Smooth muscle cell (in vitro differentiated cells): ENCODE measurements around the gene EGF. TPM values are rescaled to one million over a fixed set of nuclear protein-coding genes. Genes with fewer than 3 reads are reported as not detected.

Source experiments
- DNase-seq: peaks from one replicate; lab custom pipeline; 2025; ENCODE audit not compliant: unreplicated experiment; lab: John Stamatoyannopoulos, UW
- H2AFZ ChIP-seq: fragments of 200-600 bp; sonication (generic); 2 replicates; pipeline ENCODE4 v1.6.0; 2016; ENCODE audit warnings: antibody characterized with exemption, low read depth, mild to moderate bottlenecking
- H3F3A ChIP-seq: fragments of 200-600 bp; sonication (generic); 2 replicates; pipeline ENCODE4 v1.6.0; 2017; ENCODE audit warnings: antibody characterized with exemption, low read depth
- H3K27ac ChIP-seq: fragments of 200-600 bp; sonication (generic); 2 replicates; pipeline ENCODE4 v1.5.1; 2016; ENCODE audit warnings: low read depth, mild to moderate bottlenecking
- H3K27me3 ChIP-seq: fragments of 200-600 bp; sonication (generic); 2 replicates; pipeline ENCODE4 v1.6.1; 2016; ENCODE audit warnings: low read depth, mild to moderate bottlenecking
- H3K36me3 ChIP-seq: fragments of 200-600 bp; sonication (generic); 2 replicates; pipeline ENCODE4 v1.5.1; 2016; ENCODE audit warnings: low read depth
- H3K4me1 ChIP-seq: fragments of 200-600 bp; sonication (generic); 2 replicates; pipeline ENCODE4 v1.5.1; 2016; ENCODE audit warnings: low read depth
- H3K4me2 ChIP-seq: fragments of 200-600 bp; sonication (generic); 2 replicates; pipeline ENCODE4 v1.6.0; 2016; ENCODE audit warnings: mild to moderate bottlenecking
- H3K4me3 ChIP-seq: fragments of 200-600 bp; sonication (generic); 2 replicates; pipeline ENCODE4 v1.5.1; 2016; ENCODE audit warnings: mild to moderate bottlenecking
- H3K79me2 ChIP-seq: fragments of 200-600 bp; sonication (generic); 2 replicates; pipeline ENCODE4 v1.6.0; 2016; ENCODE audit warnings: low read depth, mild to moderate bottlenecking
- H3K9ac ChIP-seq: fragments of 200-600 bp; sonication (generic); 2 replicates; pipeline ENCODE4 v1.6.0; 2016; ENCODE audit warnings: low read depth
- H3K9me3 ChIP-seq: fragments of 200-600 bp; sonication (generic); replicated peaks from 2 replicates; pipeline ENCODE4 v1.5.1; 2016; ENCODE audit warnings: low read depth
- H4K20me1 ChIP-seq: fragments of 200-600 bp; sonication (generic); 2 replicates; pipeline ENCODE4 v1.6.0; 2016; ENCODE audit warnings: low read depth
- CTCF ChIP-seq: fragments of 200-600 bp; sonication (generic); IDR thresholded peaks from 2 replicates; pipeline ENCODE4 v1.5.1; 2017; ENCODE audit warnings: borderline replicate concordance, mild to moderate bottlenecking, antibody characterized with exemption; ENCODE audit not compliant: insufficient read depth, poor library complexity, severe bottlenecking
- WGBS: methylation state at CpG from one replicate; pipeline ENCODE4 v1.1.7; 2016; ENCODE audit warnings: low lambda C conversion rate; 5-methylcytosine and 5-hydroxymethylcytosine counted together
- polyA plus RNA-seq: library from polyadenylated mRNA; unstranded; fragments of >200 nt; fragmentation: Nextera tagmentation; extraction: Ambion mirVana; gene quantifications from 2 replicates; pipeline ENCODE4 v1.2.1, GENCODE V29; 2016
- total RNA-seq: library from RNA; depleted of rRNA; stranded (reverse); fragments of >200 nt; gene quantifications from 2 replicates; pipeline ENCODE4 v1.2.3, GENCODE V29; 2014

Gene EGF
- total and polyA plus RNA-seq, 2 experiments from 2014 or later: 0.72 to 15.2 TPM

- H4K20me1 ChIP-seq: no peaks in the 10 kb centered on the region
- 89% methylated on average over 4 of the region's 4 CpGs for WGBS
- no peak overlapping the region for H3K4me2 ChIP-seq
- no peaks in the 10 kb centered on the region for H3K4me1 ChIP-seq
- H3K4me3 ChIP-seq: no peak overlapping the region
- H3K36me3 ChIP-seq: no peaks in the 10 kb centered on the region
- H3F3A ChIP-seq: no peaks in the 10 kb centered on the region
- no peak overlapping the region for H3K9ac ChIP-seq
- TF ChIP-seq CTCF: no peak
- DNase-seq: no peak
- H2AFZ ChIP-seq: no peak overlapping the region
- H3K79me2 ChIP-seq: no peaks in the 10 kb centered on the region
- H3K27ac ChIP-seq: no peak overlapping the region
- H3K9me3 ChIP-seq: no peaks in the 10 kb centered on the region
- H3K27me3 ChIP-seq: no peaks in the 10 kb centered on the region
Observed at GRCh38 chr4:110010797-110011196, 98.1 kb downstream of the EGF start.

GRCh38 chr4:110012917-110013316 lies 100.2 kb downstream of the EGF start:
- H3K27me3 ChIP-seq: no peaks in the 10 kb centered on the region
- no peaks in the 10 kb centered on the region for H3K36me3 ChIP-seq
- H3K79me2 ChIP-seq: no peaks in the 10 kb centered on the region
- no peaks in the 10 kb centered on the region for H3K9me3 ChIP-seq
- no peak overlapping the region for H3K4me3 ChIP-seq
- no peak overlapping the region for H2AFZ ChIP-seq
- 100% methylated on average over 1 of the region's 1 CpG for WGBS
- no peaks in the 10 kb centered on the region for H3K4me1 ChIP-seq
- H3F3A ChIP-seq: no peaks in the 10 kb centered on the region
- no peak overlapping the region for H3K27ac ChIP-seq
- no peaks in the 10 kb centered on the region for H4K20me1 ChIP-seq
- no peak overlapping the region for H3K9ac ChIP-seq
- no peak for TF ChIP-seq CTCF
- no peak overlapping the region for H3K4me2 ChIP-seq
- no peak for DNase-seq

DNA sequence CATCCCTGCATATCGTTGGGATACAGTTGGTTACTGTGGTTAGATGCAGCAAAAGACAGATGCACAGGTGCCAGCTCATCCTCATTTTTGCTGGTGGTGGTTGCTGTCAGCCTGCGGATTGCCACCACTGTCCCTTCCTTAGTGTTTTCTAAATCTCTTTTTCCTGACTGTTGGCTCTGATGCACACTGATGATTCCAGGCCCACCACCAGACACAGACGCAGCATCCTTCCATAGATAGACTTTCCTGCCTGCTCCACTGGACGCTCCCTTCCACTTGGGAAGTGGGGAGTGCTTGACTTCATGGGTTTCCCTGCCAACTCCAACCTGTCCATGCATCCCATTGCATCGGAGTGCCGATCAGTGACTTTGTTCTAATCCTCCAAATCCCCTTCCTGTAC lies 101.5 kb downstream of the EGF start:
- 91% methylated on average over 6 of the region's 6 CpGs for WGBS
- H3K36me3 ChIP-seq: no peaks in the 10 kb centered on the region
- no peaks in the 10 kb centered on the region for H3K79me2 ChIP-seq
- no peak for TF ChIP-seq CTCF
- H3K27ac ChIP-seq: no peak overlapping the region
- H2AFZ ChIP-seq: no peak overlapping the region
- H3F3A ChIP-seq: no peaks in the 10 kb centered on the region
- H3K4me2 ChIP-seq: no peak overlapping the region
- H3K9ac ChIP-seq: no peak overlapping the region
- no peak overlapping the region for H3K4me3 ChIP-seq
- H3K27me3 ChIP-seq: no peaks in the 10 kb centered on the region
- H4K20me1 ChIP-seq: no peaks in the 10 kb centered on the region
- no peaks in the 10 kb centered on the region for H3K9me3 ChIP-seq
- DNase-seq: no peak
- no peaks in the 10 kb centered on the region for H3K4me1 ChIP-seq

GRCh38 chr4:110019153-110019552 lies 106.5 kb downstream of the EGF start:
- Histone ChIP-seq H3K4me2 (no peak overlapping the region), H3K4me3 (no peak overlapping the region), H3F3A (peaks cover 3% of the 10 kb centered on the region), H3K79me2 (no peaks in the 10 kb centered on the region), H3K27ac (no peak overlapping the region), H3K4me1 (peaks cover 11% of the 10 kb centered on the region), H3K9me3 (no peaks in the 10 kb centered on the region), H3K27me3 (no peaks in the 10 kb centered on the region), H4K20me1 (no peaks in the 10 kb centered on the region), H3K36me3 (no peaks in the 10 kb centered on the region), H2AFZ (no peak overlapping the region), H3K9ac (no peak overlapping the region)
- TF ChIP-seq CTCF: no peak
- 96% methylated on average over 3 of the region's 3 CpGs for WGBS
- no peak for DNase-seq
